H9 (cell line): Measurements from ENCODE around the gene HMCN1. TPM values are rescaled to one million over a fixed set of nuclear protein-coding genes. Genes with fewer than 3 reads are reported as not detected.

Experiments
- DNase-seq: peaks from one replicate; pipeline ENCODE4 v3.0.0-alpha.2; 2017
- H2AFZ ChIP-seq: one replicate; pipeline ENCODE4 v1.6.1; 2013; ENCODE audit warnings: mild to moderate bottlenecking, low read length, control low read depth, moderate library complexity
- H2AK5ac ChIP-seq: 2 replicates; pipeline ENCODE4 v1.6.1; 2013; ENCODE audit warnings: low read length, control low read depth, mixed read lengths; ENCODE audit not compliant: insufficient read length
- H2BK120ac ChIP-seq: one replicate; pipeline ENCODE4 v1.6.1; 2013; ENCODE audit warnings: low read depth, mild to moderate bottlenecking, low read length, control low read depth, inconsistent platforms; ENCODE audit not compliant: poor library complexity, severe bottlenecking
- H2BK12ac ChIP-seq: 2 replicates; pipeline ENCODE4 v1.6.1; 2013; ENCODE audit warnings: low read length, control low read depth, mixed read lengths, low read depth; ENCODE audit not compliant: insufficient read length
- H2BK15ac ChIP-seq: 2 replicates; pipeline ENCODE4 v1.6.1; 2013; ENCODE audit warnings: low read depth, low read length, control low read depth
- H2BK20ac ChIP-seq: one replicate; pipeline ENCODE4 v1.6.1; 2013; ENCODE audit warnings: low read depth, mild to moderate bottlenecking, low read length, control low read depth, inconsistent platforms; ENCODE audit not compliant: poor library complexity, severe bottlenecking
- H2BK5ac ChIP-seq: 2 replicates; pipeline ENCODE4 v1.6.1; 2013; ENCODE audit warnings: low read length, control low read depth, mixed read lengths; ENCODE audit not compliant: insufficient read length
- H3K14ac ChIP-seq: 2 replicates; pipeline ENCODE4 v1.6.1; 2013; ENCODE audit warnings: low read length, control low read depth; ENCODE audit not compliant: insufficient read depth
- H3K18ac ChIP-seq: 2 replicates; pipeline ENCODE4 v1.6.1; 2013; ENCODE audit warnings: low read depth, mild to moderate bottlenecking, mixed read lengths, low read length, control low read depth; ENCODE audit not compliant: insufficient read length
- H3K23ac ChIP-seq: 2 replicates; pipeline ENCODE4 v1.6.1; 2013; ENCODE audit warnings: low read length, control low read depth, mixed read lengths, low read depth; ENCODE audit not compliant: insufficient read length
- H3K23me2 ChIP-seq: 2 replicates; pipeline ENCODE4 v1.6.1; 2013; ENCODE audit warnings: low read depth, mild to moderate bottlenecking, mixed read lengths, low read length, control low read depth; ENCODE audit not compliant: insufficient read length, poor library complexity, severe bottlenecking
- H3K27ac ChIP-seq: 2 replicates; pipeline ENCODE4 v1.5.1; 2013; ENCODE audit warnings: low read length, control low read depth, mixed read lengths, low read depth; ENCODE audit not compliant: insufficient read length
- H3K27me3 ChIP-seq: 2 replicates; pipeline ENCODE4 v1.6.1; 2013; ENCODE audit warnings: low read length, control low read depth, inconsistent platforms; ENCODE audit not compliant: insufficient read depth
- H3K4ac ChIP-seq: 2 replicates; pipeline ENCODE4 v1.6.1; 2013; ENCODE audit warnings: low read depth, mild to moderate bottlenecking, control low read depth, inconsistent platforms, low read length, moderate library complexity
- H3K4me1 ChIP-seq: 2 replicates; pipeline ENCODE4 v1.6.1; 2013; ENCODE audit warnings: low read length, control low read depth, inconsistent platforms; ENCODE audit not compliant: insufficient read depth
- H3K4me2 ChIP-seq: 2 replicates; pipeline ENCODE4 v1.6.1; 2013; ENCODE audit warnings: low read length, control low read depth, mixed read lengths; ENCODE audit not compliant: insufficient read length, insufficient read depth
- H3K56ac ChIP-seq: 2 replicates; pipeline ENCODE4 v1.6.1; 2013; ENCODE audit warnings: low read depth, mild to moderate bottlenecking, mixed read lengths, low read length, control low read depth; ENCODE audit not compliant: insufficient read length
- H3K79me1 ChIP-seq: 2 replicates; pipeline ENCODE4 v1.6.1; 2013; ENCODE audit warnings: low read depth, mild to moderate bottlenecking, moderate library complexity, low read length, control low read depth, inconsistent platforms; ENCODE audit not compliant: insufficient read depth, poor library complexity, severe bottlenecking
- H3K79me2 ChIP-seq: 2 replicates; pipeline ENCODE4 v1.6.1; 2013; ENCODE audit warnings: low read length, control low read depth, inconsistent platforms; ENCODE audit not compliant: insufficient read depth
- H3K9ac ChIP-seq: 2 replicates; pipeline ENCODE4 v1.6.1; 2013; ENCODE audit warnings: low read length, control low read depth, mixed read lengths; ENCODE audit not compliant: insufficient read length; ENCODE audit errors: extremely low read depth
- H3K9me3 ChIP-seq: one replicate; pipeline ENCODE4 v1.6.1; 2013; ENCODE audit warnings: low read depth, low read length, inconsistent platforms; ENCODE audit not compliant: control insufficient read depth
- H3T11ph ChIP-seq: one replicate; pipeline ENCODE4 v1.6.1; 2013; ENCODE audit warnings: mild to moderate bottlenecking, low read length, control low read depth, inconsistent platforms
- H4K20me1 ChIP-seq: one replicate; pipeline ENCODE4 v1.6.1; 2013; ENCODE audit not compliant: control insufficient read depth, insufficient read length, insufficient read depth
- H4K5ac ChIP-seq: 2 replicates; pipeline ENCODE4 v1.6.1; 2013; ENCODE audit warnings: low read depth, mild to moderate bottlenecking, mixed read lengths, low read length, control low read depth; ENCODE audit not compliant: insufficient read length
- H4K8ac ChIP-seq: replicated peaks from 2 replicates; pipeline ENCODE4 v1.6.1; 2013; ENCODE audit warnings: low read length, control low read depth, mixed read lengths, low read depth; ENCODE audit not compliant: insufficient read length
- H4K91ac ChIP-seq: 2 replicates; pipeline ENCODE4 v1.6.1; 2013; ENCODE audit warnings: low read depth, mild to moderate bottlenecking, moderate library complexity, mixed read lengths, low read length, control low read depth; ENCODE audit not compliant: insufficient read length
- H3K27ac Mint-ChIP-seq, 3 experiments: 2 replicates in 2 of 3; 3 replicates in 1 of 3; pipeline ENCODE4 v1.8.0; 2020 to 2021; ENCODE audit warnings: mixed read lengths in 3 of 3, mild to moderate bottlenecking in 1 of 3, moderate library complexity in 1 of 3
- H3K27me3 Mint-ChIP-seq: 2 replicates; pipeline ENCODE4 v1.8.0; 2021; ENCODE audit warnings: low read depth, mild to moderate bottlenecking, moderate library complexity, mixed read lengths
- H3K36me3 Mint-ChIP-seq, 3 experiments: 2 replicates in 2 of 3; 3 replicates in 1 of 3; pipeline ENCODE4 v1.8.0; 2020 to 2021; ENCODE audit warnings: low read depth in 3 of 3, mixed read lengths in 3 of 3; ENCODE audit not compliant: insufficient read depth in 1 of 3
- H3K4me1 Mint-ChIP-seq, 2 experiments: 2 replicates each; pipeline ENCODE4 v1.8.0; 2020; ENCODE audit warnings: mixed read lengths in 2 of 2
- H3K4me3 Mint-ChIP-seq, 2 experiments: 2 replicates in 1 of 2; 3 replicates in 1 of 2; pipeline ENCODE4 v1.8.0; 2020 to 2021; ENCODE audit warnings: mild to moderate bottlenecking in 2 of 2, mixed read lengths in 2 of 2, moderate library complexity in 1 of 2
- H3K9me3 Mint-ChIP-seq, 2 experiments: 2 replicates in 1 of 2; 3 replicates in 1 of 2; pipeline ENCODE4 v1.8.0; 2020; ENCODE audit warnings: mild to moderate bottlenecking in 2 of 2, mixed read lengths in 2 of 2, moderate library complexity in 1 of 2
- WGBS: extraction: QIAGEN DNeasy Blood & Tissue Kit; methylation state at CpG from one replicate; pipeline ENCODE4 v1.1.7; 2013; ENCODE audit warnings: missing lambda C conversion rate, low lambda C conversion rate, mixed read lengths; ENCODE audit not compliant: insufficient read length; ENCODE audit errors: extremely low coverage; 5-methylcytosine and 5-hydroxymethylcytosine counted together
- total RNA-seq: library from RNA; stranded (reverse); gene quantifications from 2 replicates; pipeline ENCODE4 v1.2.1, GENCODE V29; 2021
- TF ChIP-seq, protein P1 (sequence below): fragments of 200-600 bp; sonication (generic); conservative IDR thresholded peaks from 3 replicates; pipeline ENCODE4 v1.8.0; 2021; ENCODE audit warnings: antibody characterized with exemption, mild to moderate bottlenecking

The HMCN1 gene
- total RNA-seq, 1 experiment from 2014 or later, result 3.3 TPM

DNA sequence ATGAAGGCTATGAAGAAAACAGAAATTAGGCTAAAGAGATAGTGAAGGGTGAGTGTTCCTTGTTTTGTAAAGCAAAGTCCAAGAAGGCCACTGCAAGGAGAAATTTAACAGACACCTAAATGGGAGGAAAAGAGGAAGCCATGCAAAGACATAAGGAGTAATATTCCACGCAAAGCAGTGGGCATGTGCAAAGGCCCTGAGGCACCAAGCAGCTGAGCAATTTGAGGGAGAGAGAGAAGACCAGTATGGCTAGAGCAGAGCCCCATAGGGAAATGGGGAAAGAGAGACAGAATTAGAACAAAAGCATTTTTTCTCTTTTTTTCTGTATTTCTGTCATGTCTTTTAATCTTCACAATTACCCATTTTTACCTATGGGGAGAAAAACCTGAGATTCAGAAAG, 486.7 kb downstream of the HMCN1 start:
- no peak overlapping the region for H3K56ac ChIP-seq
- no peaks in the 10 kb centered on the region for H3K23me2 ChIP-seq
- no peaks in the 10 kb centered on the region for H3K9me3 ChIP-seq
- H4K8ac ChIP-seq, result no peak overlapping the region
- no peak for DNase-seq
- H4K91ac ChIP-seq, result no peak overlapping the region
- H3K27me3 Mint-ChIP-seq, result no peaks in the 10 kb centered on the region
- peaks cover 0 to 4% of the 10 kb centered on the region in 2 experiments; a peak in 1 of 5 replicates for H3K9me3 Mint-ChIP-seq
- H2AFZ ChIP-seq, result no peak overlapping the region
- H3K36me3 Mint-ChIP-seq, result no peaks in the 10 kb centered on the region; a peak in 2 of 7 replicates
- H3K4me3 Mint-ChIP-seq, result no peak overlapping the region
- H3K27me3 ChIP-seq, result no peaks in the 10 kb centered on the region
- H3K9ac ChIP-seq, result no peak overlapping the region
- no peak overlapping the region for H3K27ac ChIP-seq
- no peak overlapping the region for H2BK5ac ChIP-seq
- H3K4me1 Mint-ChIP-seq, result peaks cover 0 to 2% of the 10 kb centered on the region in 2 experiments; a peak in 1 of 4 replicates
- H3K23ac ChIP-seq, result no peak overlapping the region
- no peaks in the 10 kb centered on the region for H3K79me1 ChIP-seq
- no peak overlapping the region for H3K4me2 ChIP-seq
- no peak overlapping the region for H3T11ph ChIP-seq
- no peak overlapping the region for H3K27ac Mint-ChIP-seq
- H3K4me1 ChIP-seq, result no peaks in the 10 kb centered on the region
- H3K79me2 ChIP-seq, result no peaks in the 10 kb centered on the region
- no peak overlapping the region for H3K14ac ChIP-seq
- no peaks in the 10 kb centered on the region for H4K20me1 ChIP-seq
- H2BK12ac ChIP-seq, result no peak overlapping the region
- no peak overlapping the region for H2BK120ac ChIP-seq
- WGBS, result no CpG with 5 or more reads among the region's 1 CpG
- no peak overlapping the region for H3K18ac ChIP-seq
- no peak overlapping the region for H2AK5ac ChIP-seq
- no peak overlapping the region for H2BK15ac ChIP-seq
- no peak overlapping the region for H2BK20ac ChIP-seq
- H4K5ac ChIP-seq, result no peak overlapping the region
- H3K4ac ChIP-seq, result no peak overlapping the region
- TF ChIP-seq, protein P1, sequence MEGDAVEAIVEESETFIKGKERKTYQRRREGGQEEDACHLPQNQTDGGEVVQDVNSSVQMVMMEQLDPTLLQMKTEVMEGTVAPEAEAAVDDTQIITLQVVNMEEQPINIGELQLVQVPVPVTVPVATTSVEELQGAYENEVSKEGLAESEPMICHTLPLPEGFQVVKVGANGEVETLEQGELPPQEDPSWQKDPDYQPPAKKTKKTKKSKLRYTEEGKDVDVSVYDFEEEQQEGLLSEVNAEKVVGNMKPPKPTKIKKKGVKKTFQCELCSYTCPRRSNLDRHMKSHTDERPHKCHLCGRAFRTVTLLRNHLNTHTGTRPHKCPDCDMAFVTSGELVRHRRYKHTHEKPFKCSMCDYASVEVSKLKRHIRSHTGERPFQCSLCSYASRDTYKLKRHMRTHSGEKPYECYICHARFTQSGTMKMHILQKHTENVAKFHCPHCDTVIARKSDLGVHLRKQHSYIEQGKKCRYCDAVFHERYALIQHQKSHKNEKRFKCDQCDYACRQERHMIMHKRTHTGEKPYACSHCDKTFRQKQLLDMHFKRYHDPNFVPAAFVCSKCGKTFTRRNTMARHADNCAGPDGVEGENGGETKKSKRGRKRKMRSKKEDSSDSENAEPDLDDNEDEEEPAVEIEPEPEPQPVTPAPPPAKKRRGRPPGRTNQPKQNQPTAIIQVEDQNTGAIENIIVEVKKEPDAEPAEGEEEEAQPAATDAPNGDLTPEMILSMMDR, result no peak
